Adrenal gland (tissue), 5 donors: Measurements from ENCODE around the gene P3H2.
"Not testable (repeated sequence)": the region's sequence is repeated elsewhere in the genome, so short reads cannot be mapped to it uniquely, and the experiment has no call there.

Experiments used
- POLR2A ChIP-seq, 2 donors: fragments of 450-650 bp; IDR thresholded peaks; one replicate each; pipeline ENCODE4 v1.6.1; 2017; ENCODE audit warnings: antibody characterized with exemption in 2 of 2, mild to moderate bottlenecking in 2 of 2, moderate library complexity in 1 of 2
- TF ChIP-seq, protein P1 (sequence below), 6 experiments: fragments of 450-650 bp in 4 of 6; fragments of 200-600 bp in 2 of 6; sonication (generic) in 1 of 6; IDR thresholded peaks; 1 replicate in 5 of 6; 2 replicates in 1 of 6; pipeline versions ENCODE4 v1.5.1 to v1.8.0; 2016 to 2021; ENCODE audit warnings: antibody characterized with exemption in 6 of 6, mild to moderate bottlenecking in 2 of 6, moderate library complexity in 1 of 6
- donor health status: DM: no; HTN: no; CAD: no.

DNA sequence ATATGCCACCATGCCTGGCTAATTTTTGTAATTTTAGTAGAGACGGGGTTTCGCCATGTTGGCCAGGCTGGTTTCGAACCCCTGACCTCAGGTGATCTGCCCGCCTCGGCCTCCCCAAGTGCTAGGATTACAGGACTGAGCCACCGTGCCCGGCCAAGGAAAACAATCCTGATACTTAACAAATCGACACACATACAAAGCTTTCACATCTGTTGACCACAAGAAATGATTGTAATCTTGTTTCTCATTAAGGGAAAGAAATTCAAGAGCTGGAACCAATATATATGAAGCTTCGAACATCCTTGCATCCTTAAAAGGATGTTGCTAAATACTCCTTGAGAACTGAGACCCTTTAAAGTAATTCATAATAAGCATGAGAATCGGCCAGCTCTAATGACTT lies 159.6 kb downstream of the P3H2 start:
- TF ChIP-seq, protein P1, sequence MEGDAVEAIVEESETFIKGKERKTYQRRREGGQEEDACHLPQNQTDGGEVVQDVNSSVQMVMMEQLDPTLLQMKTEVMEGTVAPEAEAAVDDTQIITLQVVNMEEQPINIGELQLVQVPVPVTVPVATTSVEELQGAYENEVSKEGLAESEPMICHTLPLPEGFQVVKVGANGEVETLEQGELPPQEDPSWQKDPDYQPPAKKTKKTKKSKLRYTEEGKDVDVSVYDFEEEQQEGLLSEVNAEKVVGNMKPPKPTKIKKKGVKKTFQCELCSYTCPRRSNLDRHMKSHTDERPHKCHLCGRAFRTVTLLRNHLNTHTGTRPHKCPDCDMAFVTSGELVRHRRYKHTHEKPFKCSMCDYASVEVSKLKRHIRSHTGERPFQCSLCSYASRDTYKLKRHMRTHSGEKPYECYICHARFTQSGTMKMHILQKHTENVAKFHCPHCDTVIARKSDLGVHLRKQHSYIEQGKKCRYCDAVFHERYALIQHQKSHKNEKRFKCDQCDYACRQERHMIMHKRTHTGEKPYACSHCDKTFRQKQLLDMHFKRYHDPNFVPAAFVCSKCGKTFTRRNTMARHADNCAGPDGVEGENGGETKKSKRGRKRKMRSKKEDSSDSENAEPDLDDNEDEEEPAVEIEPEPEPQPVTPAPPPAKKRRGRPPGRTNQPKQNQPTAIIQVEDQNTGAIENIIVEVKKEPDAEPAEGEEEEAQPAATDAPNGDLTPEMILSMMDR (IDR thresholded peaks at IDR 0.05): not testable (repeated sequence)
- not testable (repeated sequence) for TF ChIP-seq POLR2A (IDR thresholded peaks at IDR 0.05)
